Measurements from ENCODE around the gene MED12L.
A peak's percentile ranks its signal among the peaks of the same experiment; 100 is the strongest.
"Not testable (repeated sequence)": the region's sequence is repeated elsewhere in the genome, so short reads cannot be mapped to it uniquely, and the experiment has no call there.

MED12L gene

GRCh38 chr3:151383111-151383510, 297.6 kb downstream of the MED12L start:
- TF ChIP-seq CTCF (conservative IDR thresholded peaks at IDR 0.05; ENCODE audit: low read depth, low read length) = no peak
- no peak for DNase-seq (ENCODE audit: low read depth)
- H3K4me3 ChIP-seq (ENCODE audit: low read depth, low read length) = no peak overlapping the region

GRCh38 chr3:151383956-151384355, 298.5 kb downstream of the MED12L start:
- TF ChIP-seq CTCF (conservative IDR thresholded peaks at IDR 0.05; ENCODE audit: low read depth, low read length) = no peak
- no peak for DNase-seq (ENCODE audit: low read depth)
- peak overlapping the region; percentile 2 for H3K4me3 ChIP-seq (ENCODE audit: low read depth, low read length)

- no peak for TF ChIP-seq CTCF (conservative IDR thresholded peaks at IDR 0.05; ENCODE audit: low read depth, low read length)
- DNase-seq (ENCODE audit: low read depth) = no peak
- peak within 1 kb of the TSS; percentile 2 for H3K4me3 ChIP-seq (ENCODE audit: low read depth, low read length)
Observed at GRCh38 chr3:151384741-151385174, 299.3 kb downstream of the MED12L start, which contains the start of gene P2RY12. Gene P2RY12 (minus strand): TSS chr3:151384753. CDS start chr3:151338845, 45,908 bp downstream.

GRCh38 chr3:151386056-151386455, 300.6 kb downstream of the MED12L start:
- TF ChIP-seq CTCF (conservative IDR thresholded peaks at IDR 0.05; ENCODE audit: low read depth, low read length) = no peak
- no peak for DNase-seq (ENCODE audit: low read depth)
- no peak overlapping the region for H3K4me3 ChIP-seq (ENCODE audit: low read depth, low read length)

- no peak for TF ChIP-seq CTCF (conservative IDR thresholded peaks at IDR 0.05; ENCODE audit: low read depth, low read length)
- DNase-seq (ENCODE audit: low read depth) = no peak
- H3K4me3 ChIP-seq (ENCODE audit: low read depth, low read length) = no peak overlapping the region
Observed at GRCh38 chr3:151387432-151387831, 302.0 kb downstream of the MED12L start.

- no peak overlapping the region for H3K4me3 ChIP-seq (ENCODE audit: low read depth, low read length)
- TF ChIP-seq CTCF (conservative IDR thresholded peaks at IDR 0.05; ENCODE audit: low read depth, low read length) = no peak
- no peak for DNase-seq (ENCODE audit: low read depth)
Observed at GRCh38 chr3:151387842-151388241, 302.4 kb downstream of the MED12L start.

GRCh38 chr3:151391720-151392119, 306.3 kb downstream of the MED12L start:
- TF ChIP-seq CTCF (conservative IDR thresholded peaks at IDR 0.05; ENCODE audit: low read depth, low read length) = no peak
- no peak overlapping the region for H3K4me3 ChIP-seq (ENCODE audit: low read depth, low read length)
- no peak for DNase-seq (ENCODE audit: low read depth)

GRCh38 chr3:151392191-151392590, 306.7 kb downstream of the MED12L start:
- H3K4me3 ChIP-seq (ENCODE audit: low read depth, low read length); DNase-seq (ENCODE audit: low read depth): not testable (repeated sequence)

Measured in choroid plexus epithelial cell (primary cell).